Neutrophil (primary cell): ENCODE results near the gene EMX2.

Experiments used
- H3K27ac ChIP-seq: fragments of 200-600 bp; sonication (generic); 2 replicates; pipeline ENCODE4 v1.5.1; 2016; ENCODE audit warnings: mild to moderate bottlenecking, moderate library complexity
- H3K27me3 ChIP-seq: fragments of 200-600 bp; sonication (generic); 2 replicates; pipeline ENCODE4 v1.6.0; 2016; ENCODE audit warnings: mild to moderate bottlenecking
- H3K36me3 ChIP-seq: fragments of 200-600 bp; sonication (generic); 2 replicates; pipeline ENCODE4 v1.5.1; 2017
- H3K4me1 ChIP-seq, 2 experiments: fragments of 200-600 bp in 1 of 2; sonication (generic) in 1 of 2; 1 replicate in 1 of 2; 2 replicates in 1 of 2; pipeline versions ENCODE4 v1.5.1 to v1.6.1; 2013 to 2016; ENCODE audit warnings: low read depth in 1 of 2, low read length in 1 of 2, mild to moderate bottlenecking in 1 of 2, moderate library complexity in 1 of 2; ENCODE audit not compliant: control insufficient read depth in 1 of 2, insufficient read depth in 1 of 2
- H3K4me3 ChIP-seq, 2 experiments: fragments of 200-600 bp in 1 of 2; sonication (generic) in 1 of 2; 1 replicate in 1 of 2; 2 replicates in 1 of 2; pipeline ENCODE4 v1.5.1; 2013 to 2016; ENCODE audit warnings: low read depth in 1 of 2, low read length in 1 of 2, mild to moderate bottlenecking in 1 of 2, moderate library complexity in 1 of 2
- H3K9me3 ChIP-seq: fragments of 200-600 bp; sonication (generic); 2 replicates; pipeline ENCODE4 v1.5.1; 2016
- TF ChIP-seq, protein P1 (sequence below): fragments of 200-600 bp; sonication (generic); IDR thresholded peaks from 2 replicates; pipeline ENCODE4 v1.5.1; 2016; ENCODE audit warnings: antibody characterized with exemption

Gene EMX2

DNA sequence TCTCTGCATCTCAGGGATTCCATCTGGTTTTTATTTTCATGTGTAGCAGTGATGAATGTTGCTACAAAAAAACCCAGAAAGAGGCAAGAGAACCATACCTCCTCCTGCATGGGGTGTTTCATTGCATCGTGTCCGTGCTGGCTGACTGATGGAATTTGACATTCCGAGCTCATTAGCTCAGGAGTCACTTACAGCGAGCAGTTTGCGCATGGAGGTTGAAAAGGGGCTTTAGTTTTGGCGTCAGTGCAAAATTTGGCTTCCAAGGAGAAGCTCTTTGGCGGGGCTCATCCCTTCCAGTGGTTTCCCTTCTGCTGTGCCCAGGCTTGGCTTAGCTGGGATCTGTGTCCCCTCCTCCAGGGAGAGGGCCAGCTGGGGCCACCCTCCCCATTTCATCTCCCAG lies 25.8 kb downstream of the EMX2 start:
- Histone ChIP-seq H3K9me3 (no peaks in the 10 kb centered on the region), H3K36me3 (no peaks in the 10 kb centered on the region), H3K27ac (no peak overlapping the region), H3K27me3 (peaks cover 94% of the 10 kb centered on the region), H3K4me3 (no peak overlapping the region), H3K4me1 (no peaks in the 10 kb centered on the region)
- TF ChIP-seq, protein P1, sequence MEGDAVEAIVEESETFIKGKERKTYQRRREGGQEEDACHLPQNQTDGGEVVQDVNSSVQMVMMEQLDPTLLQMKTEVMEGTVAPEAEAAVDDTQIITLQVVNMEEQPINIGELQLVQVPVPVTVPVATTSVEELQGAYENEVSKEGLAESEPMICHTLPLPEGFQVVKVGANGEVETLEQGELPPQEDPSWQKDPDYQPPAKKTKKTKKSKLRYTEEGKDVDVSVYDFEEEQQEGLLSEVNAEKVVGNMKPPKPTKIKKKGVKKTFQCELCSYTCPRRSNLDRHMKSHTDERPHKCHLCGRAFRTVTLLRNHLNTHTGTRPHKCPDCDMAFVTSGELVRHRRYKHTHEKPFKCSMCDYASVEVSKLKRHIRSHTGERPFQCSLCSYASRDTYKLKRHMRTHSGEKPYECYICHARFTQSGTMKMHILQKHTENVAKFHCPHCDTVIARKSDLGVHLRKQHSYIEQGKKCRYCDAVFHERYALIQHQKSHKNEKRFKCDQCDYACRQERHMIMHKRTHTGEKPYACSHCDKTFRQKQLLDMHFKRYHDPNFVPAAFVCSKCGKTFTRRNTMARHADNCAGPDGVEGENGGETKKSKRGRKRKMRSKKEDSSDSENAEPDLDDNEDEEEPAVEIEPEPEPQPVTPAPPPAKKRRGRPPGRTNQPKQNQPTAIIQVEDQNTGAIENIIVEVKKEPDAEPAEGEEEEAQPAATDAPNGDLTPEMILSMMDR: no peak

DNA sequence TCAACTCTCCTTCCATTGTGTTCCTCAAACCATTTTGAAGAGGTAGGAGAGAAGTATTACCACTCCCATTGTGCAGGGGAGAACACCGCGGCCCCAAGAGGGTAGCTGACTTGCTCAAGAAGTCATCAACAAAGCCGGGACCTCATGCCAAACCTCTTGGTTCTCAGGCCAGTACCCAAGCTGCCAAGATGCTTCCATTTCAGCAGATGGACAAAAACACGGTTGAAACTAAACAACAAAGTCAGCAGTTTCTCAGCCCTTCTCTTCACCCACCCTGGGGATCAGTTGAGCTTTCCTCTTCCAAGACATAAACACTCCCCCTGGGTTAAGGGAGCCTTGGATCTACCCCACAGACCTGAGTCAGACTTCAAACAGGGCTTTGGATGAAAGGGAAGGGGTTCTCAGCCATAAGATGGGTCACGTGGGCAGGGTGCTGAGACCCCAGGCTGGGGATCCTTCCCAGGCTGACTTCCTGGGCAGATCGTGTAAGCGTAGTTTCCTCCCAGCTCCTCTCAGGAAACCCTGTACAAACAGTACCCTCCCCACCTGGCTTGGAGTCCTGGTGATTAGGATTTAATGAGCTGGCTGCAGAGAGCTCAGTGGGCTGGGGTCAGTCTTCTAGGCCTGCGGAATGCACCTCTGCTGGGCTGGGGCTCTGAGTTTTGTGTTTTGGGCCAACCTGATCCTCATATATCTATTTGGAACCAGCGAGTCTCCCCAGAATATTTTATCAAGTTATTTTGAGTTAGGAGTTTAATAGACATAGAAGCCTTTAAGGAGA lies 27.3 kb downstream of the EMX2 start:
- no peak overlapping the region for H3K4me3 ChIP-seq
- peaks cover 96% of the 10 kb centered on the region for H3K27me3 ChIP-seq
- no peak overlapping the region for H3K27ac ChIP-seq
- TF ChIP-seq, protein P1: no peak
- H3K9me3 ChIP-seq: no peaks in the 10 kb centered on the region
- no peaks in the 10 kb centered on the region for H3K4me1 ChIP-seq
- no peaks in the 10 kb centered on the region for H3K36me3 ChIP-seq

DNA sequence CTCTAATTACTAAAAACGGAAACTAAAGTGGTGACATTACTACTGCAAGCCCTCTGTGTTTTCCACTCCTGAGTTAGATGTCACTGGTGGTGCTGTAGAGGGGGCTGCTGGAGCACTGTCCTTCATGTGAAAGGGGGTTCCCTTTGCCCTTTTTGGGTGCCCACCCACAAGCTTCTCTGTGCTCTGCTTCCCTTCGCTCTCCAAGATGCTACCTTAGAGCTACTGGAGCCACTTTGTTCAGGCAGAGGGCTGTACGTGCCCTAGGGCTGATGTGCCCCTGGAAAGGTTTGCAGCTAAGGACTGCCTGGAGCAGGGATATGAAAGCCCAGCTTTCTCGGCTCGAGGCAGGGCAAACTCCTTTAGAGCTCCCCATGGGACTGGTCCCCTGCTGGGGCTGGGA lies 28.3 kb downstream of the EMX2 start:
- no peaks in the 10 kb centered on the region for H3K9me3 ChIP-seq
- TF ChIP-seq, protein P1: no peak
- H3K36me3 ChIP-seq: no peaks in the 10 kb centered on the region
- no peak overlapping the region for H3K4me3 ChIP-seq
- H3K27me3 ChIP-seq: peaks cover 96% of the 10 kb centered on the region
- no peaks in the 10 kb centered on the region for H3K4me1 ChIP-seq
- H3K27ac ChIP-seq: no peak overlapping the region

DNA sequence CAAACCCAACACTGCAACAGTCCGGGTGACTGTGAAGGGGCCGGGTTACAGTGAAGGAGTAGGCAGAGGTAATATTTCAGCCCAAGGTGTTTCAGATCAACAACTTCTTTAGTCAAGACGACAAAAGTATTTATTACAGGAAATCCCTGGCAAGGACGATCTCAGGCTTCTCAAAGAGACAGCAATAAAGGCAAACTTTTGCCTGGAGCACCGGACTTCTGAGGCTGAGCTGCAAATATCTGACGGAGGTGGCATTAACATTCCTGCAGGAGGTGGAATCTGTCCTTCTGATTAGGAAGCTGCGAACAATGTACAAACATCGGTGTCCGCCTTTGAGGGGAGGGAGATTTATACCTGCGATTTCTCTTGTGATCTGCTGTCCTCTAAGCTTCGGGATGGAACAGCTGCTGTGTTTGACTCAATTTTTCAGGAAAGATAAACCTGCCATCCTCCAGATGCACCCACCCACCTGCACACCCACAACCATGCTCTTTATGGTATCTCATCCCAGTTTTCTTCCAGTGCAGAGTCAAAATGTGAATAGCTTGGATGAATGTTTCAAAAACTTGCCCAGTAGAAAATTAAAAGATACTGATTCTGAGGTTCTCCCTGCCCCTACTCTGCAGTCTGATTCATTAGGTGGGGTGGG lies 32.1 kb downstream of the EMX2 start:
- Histone ChIP-seq H3K27ac (no peak overlapping the region), H3K4me1 (no peaks in the 10 kb centered on the region)
- TF ChIP-seq, protein P1: no peak

DNA sequence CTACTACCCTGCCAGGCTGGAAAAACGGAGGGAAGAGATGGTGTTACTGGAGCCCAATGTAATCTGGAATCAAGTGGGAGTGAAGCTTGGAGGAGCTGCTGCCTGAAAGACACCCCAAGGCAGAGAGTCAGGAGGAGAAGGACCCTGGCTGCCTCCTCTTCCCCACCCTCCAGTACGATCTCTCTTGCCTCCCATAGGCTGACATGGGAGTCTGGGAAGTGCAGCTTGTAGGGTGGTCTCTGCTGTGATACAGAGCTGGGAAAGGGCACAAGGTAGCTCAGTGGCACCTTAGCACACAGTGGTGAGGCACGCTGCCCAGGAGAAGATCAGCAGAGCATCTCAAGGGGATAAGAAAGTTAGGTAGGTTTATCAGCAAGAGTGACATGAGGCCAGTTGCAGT lies 35.9 kb downstream of the EMX2 start:
- Histone ChIP-seq H3K27me3 (peaks cover 82% of the 10 kb centered on the region), H3K9me3 (no peaks in the 10 kb centered on the region), H3K36me3 (no peaks in the 10 kb centered on the region), H3K4me1 (no peaks in the 10 kb centered on the region), H3K27ac (no peak overlapping the region), H3K4me3 (no peak overlapping the region)
- TF ChIP-seq, protein P1: no peak

More for the DNA sequence above, 32.1 kb downstream of the EMX2 start:
- no peaks in the 10 kb centered on the region for H3K9me3 ChIP-seq
- no peaks in the 10 kb centered on the region for H3K36me3 ChIP-seq
- no peak overlapping the region for H3K4me3 ChIP-seq
- H3K27me3 ChIP-seq: peaks cover 94% of the 10 kb centered on the region
